Measurements from ENCODE around the gene ACCS. TPM values are rescaled to one million over a fixed set of nuclear protein-coding genes. Genes with fewer than 3 reads are reported as not detected.

Gene ACCS
- total RNA-seq, 1 donor, result 21.0 TPM

DNA sequence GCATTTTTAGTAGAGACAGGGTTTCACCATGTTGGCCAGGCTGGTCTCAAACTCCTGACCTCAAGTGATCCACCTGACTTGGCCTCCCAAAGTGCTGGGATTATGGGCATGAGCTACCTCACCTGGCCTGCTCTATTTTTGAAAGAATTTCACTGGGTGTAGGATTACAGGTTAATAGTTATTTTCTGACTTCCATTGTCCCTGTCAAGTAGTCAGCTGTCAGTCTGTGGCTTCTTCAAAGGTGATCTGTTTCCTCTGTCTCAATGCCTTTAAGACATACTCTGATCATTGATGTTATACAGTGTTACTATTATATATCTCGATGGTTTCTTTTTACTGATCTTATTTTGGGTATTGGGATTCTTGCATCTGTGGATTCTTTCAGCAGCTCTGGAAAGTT, 19.3 kb downstream of the ACCS start:
- no peak overlapping the region for H3K4me2 ChIP-seq (ENCODE audit: insufficient read depth, low read length)
- no peak overlapping the region for H3K27ac ChIP-seq (ENCODE audit: low read depth, low read length)
- H4K20me1 ChIP-seq (ENCODE audit: insufficient read depth, low read length), result no peaks in the 10 kb centered on the region
- H2AFZ ChIP-seq (ENCODE audit: low read length), result no peak overlapping the region
- H3K36me3 ChIP-seq (ENCODE audit: insufficient read depth, low read length), result no peaks in the 10 kb centered on the region
- no peak overlapping the region for H3K4me3 ChIP-seq (ENCODE audit: insufficient read depth, low read length)
- no peaks in the 10 kb centered on the region for H3K4me1 ChIP-seq (ENCODE audit: insufficient read depth, low read length)
- no peak for DNase-seq (ENCODE audit: insufficient read length, low spot score, missing footprints)
- no peaks in the 10 kb centered on the region for H3K79me2 ChIP-seq (ENCODE audit: insufficient read depth, low read length)
- H3K9me3 ChIP-seq (ENCODE audit: low read depth, low read length), result no peaks in the 10 kb centered on the region
- TF ChIP-seq, protein P1, sequence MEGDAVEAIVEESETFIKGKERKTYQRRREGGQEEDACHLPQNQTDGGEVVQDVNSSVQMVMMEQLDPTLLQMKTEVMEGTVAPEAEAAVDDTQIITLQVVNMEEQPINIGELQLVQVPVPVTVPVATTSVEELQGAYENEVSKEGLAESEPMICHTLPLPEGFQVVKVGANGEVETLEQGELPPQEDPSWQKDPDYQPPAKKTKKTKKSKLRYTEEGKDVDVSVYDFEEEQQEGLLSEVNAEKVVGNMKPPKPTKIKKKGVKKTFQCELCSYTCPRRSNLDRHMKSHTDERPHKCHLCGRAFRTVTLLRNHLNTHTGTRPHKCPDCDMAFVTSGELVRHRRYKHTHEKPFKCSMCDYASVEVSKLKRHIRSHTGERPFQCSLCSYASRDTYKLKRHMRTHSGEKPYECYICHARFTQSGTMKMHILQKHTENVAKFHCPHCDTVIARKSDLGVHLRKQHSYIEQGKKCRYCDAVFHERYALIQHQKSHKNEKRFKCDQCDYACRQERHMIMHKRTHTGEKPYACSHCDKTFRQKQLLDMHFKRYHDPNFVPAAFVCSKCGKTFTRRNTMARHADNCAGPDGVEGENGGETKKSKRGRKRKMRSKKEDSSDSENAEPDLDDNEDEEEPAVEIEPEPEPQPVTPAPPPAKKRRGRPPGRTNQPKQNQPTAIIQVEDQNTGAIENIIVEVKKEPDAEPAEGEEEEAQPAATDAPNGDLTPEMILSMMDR (IDR thresholded peaks at IDR 0.05; ENCODE audit: extremely low read depth, low read depth, low read length), result no peak
- H3K27me3 ChIP-seq (ENCODE audit: insufficient read depth, low read length), result no peaks in the 10 kb centered on the region

DNA sequence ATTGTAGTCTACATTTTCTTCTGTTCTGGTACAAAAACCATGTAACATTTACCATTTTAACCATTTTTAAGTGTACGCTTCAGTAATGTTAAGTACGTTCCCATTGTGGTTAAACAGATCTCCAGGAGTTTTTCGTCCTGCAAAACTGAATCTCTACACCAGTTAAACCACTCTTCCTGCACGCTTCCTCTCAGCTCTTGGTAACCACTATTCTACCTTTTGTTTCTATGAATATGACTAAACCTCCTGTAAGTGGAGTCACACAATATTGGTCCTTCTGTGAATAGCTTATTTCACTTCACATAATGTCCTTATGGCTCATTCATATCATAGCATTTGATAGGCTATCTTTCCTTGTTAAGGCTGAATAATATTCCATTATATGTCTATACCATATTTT, 22.3 kb downstream of the ACCS start:
- no peak for DNase-seq (ENCODE audit: insufficient read length, low spot score, missing footprints)
- Histone ChIP-seq H3K36me3 (ENCODE audit: insufficient read depth, low read length) (no peaks in the 10 kb centered on the region), H4K20me1 (ENCODE audit: insufficient read depth, low read length) (no peaks in the 10 kb centered on the region)

DNA sequence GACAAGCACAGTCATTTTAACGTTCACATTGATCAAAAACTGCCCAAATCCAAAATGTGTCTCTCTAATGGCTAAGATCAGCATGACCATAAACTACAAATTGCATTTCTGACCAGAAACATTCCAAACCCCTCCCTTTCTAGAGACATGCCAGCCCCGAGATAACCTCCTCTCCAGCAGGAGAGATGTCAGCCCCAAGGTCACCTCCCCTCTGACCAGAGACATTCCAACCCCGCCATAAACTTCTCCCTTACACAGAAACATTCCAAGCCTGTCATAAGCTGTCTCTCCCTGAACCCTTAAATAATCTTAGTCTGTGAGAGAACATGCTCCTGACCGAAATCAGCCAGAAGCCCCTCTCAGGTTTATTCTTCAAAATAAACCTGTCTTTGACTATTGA, 22.8 kb downstream of the ACCS start:
- Histone ChIP-seq H3K36me3 (ENCODE audit: insufficient read depth, low read length) (no peaks in the 10 kb centered on the region), H3K27ac (ENCODE audit: low read depth, low read length) (no peak overlapping the region), H4K20me1 (ENCODE audit: insufficient read depth, low read length) (no peaks in the 10 kb centered on the region), H3K27me3 (ENCODE audit: insufficient read depth, low read length) (peaks cover 4% of the 10 kb centered on the region), H3K4me1 (ENCODE audit: insufficient read depth, low read length) (no peaks in the 10 kb centered on the region), H3K4me3 (ENCODE audit: insufficient read depth, low read length) (no peak overlapping the region), H3K9me3 (ENCODE audit: low read depth, low read length) (no peaks in the 10 kb centered on the region), H2AFZ (ENCODE audit: low read length) (no peak overlapping the region), H3K79me2 (ENCODE audit: insufficient read depth, low read length) (no peaks in the 10 kb centered on the region), H3K4me2 (ENCODE audit: insufficient read depth, low read length) (no peak overlapping the region)
- no peak for DNase-seq (ENCODE audit: insufficient read length, low spot score, missing footprints)
- TF ChIP-seq, protein P1 (IDR thresholded peaks at IDR 0.05; ENCODE audit: extremely low read depth, low read depth, low read length), result no peak

More for the DNA sequence above, 22.3 kb downstream of the ACCS start:
- Histone ChIP-seq H2AFZ (ENCODE audit: low read length) (no peak overlapping the region), H3K27me3 (ENCODE audit: insufficient read depth, low read length) (peaks cover 4% of the 10 kb centered on the region), H3K79me2 (ENCODE audit: insufficient read depth, low read length) (no peaks in the 10 kb centered on the region), H3K4me2 (ENCODE audit: insufficient read depth, low read length) (no peak overlapping the region), H3K4me3 (ENCODE audit: insufficient read depth, low read length) (no peak overlapping the region), H3K9me3 (ENCODE audit: low read depth, low read length) (no peaks in the 10 kb centered on the region), H3K27ac (ENCODE audit: low read depth, low read length) (no peak overlapping the region), H3K4me1 (ENCODE audit: insufficient read depth, low read length) (no peaks in the 10 kb centered on the region)
- TF ChIP-seq, protein P1 (IDR thresholded peaks at IDR 0.05; ENCODE audit: extremely low read depth, low read depth, low read length), result no peak

DNA sequence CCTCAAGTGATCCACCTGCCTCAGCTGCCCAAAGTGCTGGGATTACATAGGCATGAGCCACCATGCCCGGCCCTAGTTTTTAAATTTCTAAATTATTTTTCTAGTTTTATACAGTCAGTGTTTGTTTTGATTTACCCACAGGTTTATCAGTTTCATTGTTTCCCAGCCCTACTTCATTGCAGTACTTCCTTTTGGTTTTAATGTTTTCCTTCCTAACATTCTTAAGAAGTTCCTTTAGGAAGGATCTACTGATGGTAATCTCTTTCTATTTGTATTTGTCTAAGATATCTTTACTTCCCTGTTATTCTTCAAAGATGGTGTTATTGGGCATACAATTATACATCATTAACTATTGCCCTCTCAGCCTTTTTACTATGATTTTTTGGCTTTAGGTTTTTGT, 24.5 kb downstream of the ACCS start:
- Histone ChIP-seq H3K79me2 (ENCODE audit: insufficient read depth, low read length) (peaks cover under 1% of the 10 kb centered on the region), H3K4me1 (ENCODE audit: insufficient read depth, low read length) (peaks cover 3% of the 10 kb centered on the region), H3K9me3 (ENCODE audit: low read depth, low read length) (no peaks in the 10 kb centered on the region), H2AFZ (ENCODE audit: low read length) (no peak overlapping the region), H3K36me3 (ENCODE audit: insufficient read depth, low read length) (no peaks in the 10 kb centered on the region), H3K27ac (ENCODE audit: low read depth, low read length) (no peak overlapping the region), H3K27me3 (ENCODE audit: insufficient read depth, low read length) (peaks cover 4% of the 10 kb centered on the region), H4K20me1 (ENCODE audit: insufficient read depth, low read length) (no peaks in the 10 kb centered on the region), H3K4me2 (ENCODE audit: insufficient read depth, low read length) (no peak overlapping the region), H3K4me3 (ENCODE audit: insufficient read depth, low read length) (no peak overlapping the region)
- TF ChIP-seq, protein P1 (IDR thresholded peaks at IDR 0.05; ENCODE audit: extremely low read depth, low read depth, low read length), result no peak
- no peak for DNase-seq (ENCODE audit: insufficient read length, low spot score, missing footprints)
